GM18520 (cell line): ENCODE data around the gene VPS13A.
"Not testable (repeated sequence)": the region's sequence is repeated elsewhere in the genome, so short reads cannot be mapped to it uniquely, and the experiment has no call there.

Source experiments
- ATAC-seq: cut with Tn5 transposase; IDR thresholded peaks from one replicate; pipeline ENCODE4 v1.9.1; 2021; ENCODE audit not compliant: unreplicated experiment

VPS13A gene

GRCh38 chr9:77183581-77183980 is 6.2 kb downstream of the VPS13A start:
- ATAC-seq, result no peak

DNA sequence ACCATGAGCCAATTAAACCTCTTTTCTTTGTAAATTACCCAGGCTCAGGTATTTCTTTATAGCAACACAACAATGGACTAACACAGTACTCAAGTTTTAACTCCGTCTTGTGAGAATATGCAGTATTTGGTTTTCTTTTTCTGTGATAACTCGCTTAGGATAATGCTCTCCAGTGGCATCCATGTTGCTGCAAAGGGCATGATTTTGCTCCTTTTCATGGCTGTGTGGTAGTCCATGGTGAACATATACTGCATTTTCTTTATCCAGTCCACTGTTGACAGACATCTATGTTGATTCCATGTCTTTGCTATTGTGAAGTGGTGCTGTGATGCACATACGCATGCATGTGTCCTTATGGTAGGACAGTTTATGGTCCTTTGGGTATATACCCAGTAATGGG is 10.9 kb downstream of the VPS13A start:
- no peak for ATAC-seq

DNA sequence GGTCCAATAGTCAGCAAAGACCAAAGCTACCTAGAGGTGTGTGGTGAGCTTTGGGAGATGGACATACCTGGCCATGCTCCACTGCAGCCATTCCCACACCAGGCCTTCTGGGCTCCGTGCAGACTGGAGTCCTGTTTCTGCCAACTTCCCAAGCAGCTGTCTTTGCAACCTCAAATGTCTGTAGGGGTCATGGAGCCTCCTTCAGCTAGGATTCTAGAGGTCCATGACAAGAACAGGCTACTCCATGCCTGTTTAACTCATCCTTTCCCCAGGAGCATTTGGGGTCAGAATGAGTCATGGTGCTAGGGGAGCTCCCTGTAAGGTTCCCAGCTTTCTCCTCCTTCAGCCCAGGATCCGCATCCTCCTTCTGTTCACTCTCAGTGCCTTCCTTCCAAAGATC is 17.1 kb downstream of the VPS13A start:
- no peak for ATAC-seq

DNA sequence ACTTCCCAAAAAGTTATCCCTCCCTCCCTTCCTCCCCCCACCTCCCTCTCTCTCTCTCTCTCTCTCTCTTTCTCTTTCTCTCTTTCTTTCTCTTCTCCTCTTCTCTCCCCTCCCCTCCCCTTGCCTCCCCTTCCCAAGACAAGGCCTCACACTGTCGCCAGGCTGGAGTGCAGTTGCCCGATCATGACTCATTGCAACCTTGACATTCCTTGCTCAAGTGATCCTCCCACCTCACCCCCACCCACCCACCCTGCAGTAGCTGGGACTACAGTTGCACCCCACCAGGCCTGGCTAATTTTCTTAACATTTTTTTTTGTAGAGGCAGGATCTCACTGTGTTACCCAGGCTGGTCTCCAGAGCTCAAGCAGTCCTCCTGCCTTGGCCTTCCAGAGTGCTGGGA is 32.8 kb downstream of the VPS13A start:
- ATAC-seq, result no peak

DNA sequence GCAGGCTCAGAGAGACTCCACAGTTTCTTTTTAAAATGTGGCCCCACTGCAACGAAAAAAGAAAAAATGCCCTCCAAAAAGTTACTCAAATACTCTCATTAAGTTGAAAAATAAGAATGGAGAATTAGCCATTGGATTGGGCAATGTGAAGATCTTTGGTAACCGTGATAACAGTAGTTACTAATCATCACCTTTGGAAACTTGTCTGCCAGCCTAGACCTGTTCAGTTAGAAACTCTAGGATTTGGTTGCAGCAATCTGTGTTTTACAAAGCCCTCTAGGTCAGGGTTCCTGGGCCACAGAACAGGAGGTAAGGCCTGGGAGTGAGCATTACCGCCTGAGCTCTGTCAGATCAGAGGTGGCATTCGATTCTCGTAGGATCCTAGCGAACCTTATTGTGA is 34.2 kb downstream of the VPS13A start:
- no peak for ATAC-seq

- no peak for ATAC-seq
These were observed 35.5 kb downstream of the VPS13A start for GRCh38 chr9:77212801-77213200.

DNA sequence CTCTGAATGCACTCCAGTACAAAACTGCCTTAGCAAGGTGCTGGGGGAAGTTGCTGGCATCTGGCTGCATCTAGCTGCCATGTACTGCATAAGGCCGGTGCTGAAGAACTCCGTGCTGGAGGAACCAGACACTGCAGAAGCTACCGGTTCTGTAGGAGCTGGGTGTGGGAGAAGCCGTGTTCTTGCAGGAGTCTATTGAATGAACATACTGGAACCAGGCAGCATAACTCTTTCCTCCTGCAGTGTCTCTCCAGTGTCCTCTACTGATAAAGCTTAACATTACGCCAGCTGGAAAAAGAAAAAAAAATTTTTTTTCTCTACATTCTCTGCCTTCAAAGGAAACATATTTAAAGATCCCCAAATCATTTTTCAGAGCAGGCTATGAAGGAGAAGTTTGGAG is 38.5 kb downstream of the VPS13A start:
- ATAC-seq, result no peak

GRCh38 chr9:77218612-77219011 is 41.3 kb downstream of the VPS13A start:
- ATAC-seq, result no peak

- ATAC-seq, result no peak
These were observed 44.1 kb downstream of the VPS13A start for GRCh38 chr9:77221431-77221830.

DNA sequence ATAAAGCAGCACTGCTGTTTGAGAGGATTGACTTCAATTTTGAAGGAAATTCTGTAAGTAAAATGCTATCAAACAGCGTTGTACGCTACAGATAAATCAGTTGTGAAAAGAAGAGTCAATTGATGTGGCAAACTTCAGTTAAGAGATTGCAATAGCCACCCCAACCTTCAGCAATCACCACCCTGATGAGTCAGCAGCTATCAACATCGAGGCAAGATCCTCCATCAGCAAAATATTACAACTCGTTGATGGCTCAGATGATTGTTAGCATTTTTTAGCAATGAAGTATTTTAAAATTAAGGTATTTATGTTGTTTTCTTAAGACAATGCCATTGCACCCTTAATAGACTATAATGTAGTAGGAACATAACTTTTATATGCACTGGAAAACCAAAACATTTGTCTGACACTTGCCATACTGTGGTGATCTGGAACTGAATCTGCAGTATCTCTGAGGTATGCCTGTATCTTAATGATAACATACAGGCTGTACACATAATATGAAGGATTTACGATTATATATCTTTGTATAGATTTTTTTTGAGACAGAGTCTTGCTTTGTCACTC is 47.5 kb downstream of the VPS13A start:
- ATAC-seq, result no peak

DNA sequence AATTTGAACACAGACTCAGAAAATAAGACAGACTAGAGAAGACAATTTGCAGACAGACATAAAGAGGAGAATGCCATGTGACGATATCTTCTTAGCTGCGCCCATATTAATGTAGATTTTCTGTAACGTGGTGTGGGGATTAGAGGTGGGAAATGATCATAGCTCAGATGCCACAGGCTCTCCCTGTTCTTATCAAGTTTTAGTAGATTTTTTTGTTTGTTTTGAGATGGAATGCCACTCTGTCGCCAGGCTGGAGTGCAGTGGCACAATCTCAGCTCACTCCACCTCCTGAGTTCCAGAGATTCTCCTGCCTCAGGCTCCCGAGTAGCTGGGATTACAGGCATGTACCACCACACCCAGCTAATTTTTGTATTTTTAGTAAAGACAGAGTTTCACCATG is 59.4 kb downstream of the VPS13A start:
- no peak for ATAC-seq

DNA sequence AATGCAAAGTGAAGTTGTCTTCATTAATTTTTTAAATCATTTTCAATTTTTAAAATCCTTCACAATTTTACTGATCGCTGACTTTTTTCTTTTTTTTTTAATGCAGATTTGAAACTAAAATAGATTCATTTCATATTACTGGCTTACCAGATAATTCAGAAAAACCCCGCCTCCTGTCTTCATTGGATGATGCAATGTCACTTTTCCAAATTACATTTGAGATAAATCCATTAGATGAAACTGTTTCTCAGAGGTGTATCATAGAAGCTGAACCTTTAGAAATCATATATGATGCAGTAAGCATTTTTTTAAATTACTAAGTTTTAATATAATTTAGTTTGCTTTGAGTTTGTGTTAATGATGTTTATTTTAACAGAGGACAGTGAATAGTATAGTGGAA is 60.6 kb downstream of the VPS13A start:
- no peak for ATAC-seq

DNA sequence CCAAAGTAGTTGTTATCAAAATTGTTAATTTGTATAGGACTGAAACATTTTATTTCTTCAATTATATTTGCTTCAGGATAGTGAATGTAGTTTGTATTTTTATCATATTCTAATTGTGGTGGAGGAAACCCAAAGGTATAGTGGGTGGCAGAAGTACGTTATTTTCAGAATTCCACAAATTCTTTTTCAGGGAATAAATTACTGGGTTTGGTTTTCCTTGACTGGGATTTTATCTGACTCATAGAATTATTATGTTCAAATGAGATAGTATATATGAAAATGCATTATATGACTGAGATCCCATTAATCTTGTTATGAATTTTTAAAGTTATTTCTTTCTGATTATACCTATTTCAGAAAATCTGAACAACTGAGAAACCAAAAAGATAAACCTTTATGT is 73.7 kb downstream of the VPS13A start:
- no peak for ATAC-seq

- ATAC-seq, result no peak
These were observed 79.9 kb downstream of the VPS13A start for GRCh38 chr9:77257275-77257674.

DNA sequence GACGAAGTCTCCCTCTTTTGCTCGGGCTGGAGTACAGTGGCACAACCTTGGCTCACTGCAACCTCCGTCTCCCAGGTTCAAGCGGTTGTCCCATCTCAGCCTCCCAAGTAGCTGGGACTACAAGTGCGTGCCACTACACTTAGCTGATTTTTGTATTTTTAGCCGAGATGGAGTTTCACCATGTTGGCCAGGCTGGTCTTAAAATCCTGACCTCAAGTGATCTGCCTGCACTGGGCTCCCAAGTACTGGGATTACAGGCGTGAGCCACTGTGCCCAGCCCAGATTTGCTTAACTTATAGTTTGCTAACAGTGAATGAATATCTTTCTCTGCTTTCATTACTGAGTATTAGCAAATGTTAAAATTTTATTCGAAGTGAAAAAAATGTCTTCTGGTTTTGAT is 84.3 kb downstream of the VPS13A start:
- no peak for ATAC-seq

DNA sequence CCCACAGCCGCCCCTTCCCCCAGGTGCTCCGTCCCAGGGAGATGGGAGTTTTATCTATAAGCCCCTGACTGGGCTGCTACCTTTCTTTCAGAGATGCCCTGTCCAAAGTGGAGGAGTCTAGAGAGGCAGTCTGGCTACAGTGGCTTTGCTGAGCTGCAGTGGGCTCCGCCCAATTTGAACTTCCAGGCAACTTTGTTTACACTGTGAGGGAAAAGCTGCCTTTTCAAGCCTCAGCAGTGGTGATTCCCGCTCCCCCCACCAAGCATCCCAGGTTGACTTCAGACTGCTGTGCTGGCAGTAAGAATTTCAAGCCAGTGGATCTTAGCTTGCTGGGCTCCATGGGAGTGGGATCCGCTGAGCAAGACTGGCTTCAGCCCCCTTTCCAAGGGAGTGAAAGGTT is 90.4 kb downstream of the VPS13A start:
- ATAC-seq, result not testable (repeated sequence)

DNA sequence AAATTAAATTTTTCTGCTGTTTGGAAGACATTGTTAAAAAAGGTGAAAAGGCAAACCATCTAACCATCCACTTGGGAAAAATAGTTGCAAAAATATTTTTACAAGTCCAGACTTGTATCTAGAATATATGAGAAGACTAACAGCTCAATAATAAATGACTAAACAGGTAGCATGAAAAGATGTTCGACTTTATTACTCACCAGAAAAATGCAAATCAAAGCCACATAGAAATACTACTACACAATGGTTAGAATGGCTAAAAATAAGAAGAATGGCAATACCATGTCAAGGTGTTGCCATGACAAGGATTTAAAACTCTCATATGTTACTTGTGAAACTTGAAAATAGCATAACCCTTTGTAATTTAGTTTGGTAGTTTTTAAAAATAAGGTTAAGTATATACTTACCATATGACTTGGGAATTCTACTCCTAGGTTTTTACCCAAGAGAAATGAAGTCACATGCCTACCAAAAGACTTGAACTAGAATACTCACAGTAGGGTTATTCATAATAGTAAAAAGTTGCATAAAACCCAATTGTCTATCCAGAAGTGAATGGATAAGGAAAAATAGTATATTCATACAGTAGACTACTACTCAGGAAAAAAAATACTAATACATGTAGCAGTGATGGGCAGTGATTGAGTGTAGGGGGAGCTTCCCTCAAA is 93.8 kb downstream of the VPS13A start:
- peak; percentile 76 for ATAC-seq

GRCh38 chr9:77276799-77277198 is 99.5 kb downstream of the VPS13A start:
- ATAC-seq, result no peak

DNA sequence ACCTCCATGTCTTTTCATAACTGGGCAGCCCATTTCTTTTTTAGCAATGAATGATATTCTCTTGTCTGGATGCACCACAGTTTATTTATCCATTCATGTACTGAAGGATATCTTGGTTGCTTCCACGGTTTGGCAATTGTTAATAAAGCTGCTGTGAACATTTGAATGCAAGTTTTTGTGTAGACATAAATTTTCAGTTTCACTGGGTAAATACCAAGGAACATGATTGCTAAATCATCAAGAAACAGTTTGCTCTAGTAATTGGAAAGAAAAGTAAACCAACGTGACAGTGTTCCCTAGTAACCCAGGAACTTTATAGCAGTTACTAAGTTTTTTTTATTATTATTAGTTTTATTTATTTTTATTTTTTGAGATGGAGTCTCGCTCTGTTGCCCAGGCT is 100.4 kb downstream of the VPS13A start:
- ATAC-seq, result no peak

DNA sequence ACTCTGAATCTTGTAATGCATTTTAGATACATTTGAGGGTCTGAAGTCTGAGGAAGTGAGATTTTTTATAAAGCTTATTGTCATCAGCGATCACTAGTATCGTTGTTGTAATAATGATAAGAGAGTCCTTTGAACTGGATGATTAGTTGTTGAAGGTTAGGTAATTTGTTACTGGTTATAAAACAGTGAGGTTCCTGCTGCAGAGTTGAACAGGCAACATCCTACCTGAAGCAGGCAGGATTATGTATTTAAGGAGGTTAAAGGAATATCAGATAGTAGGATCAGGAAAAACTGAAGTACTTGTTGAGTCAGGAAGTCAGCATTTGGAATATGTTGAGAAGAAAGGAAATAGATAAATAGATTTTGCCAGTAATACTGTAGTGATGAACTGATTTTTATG is 106.7 kb downstream of the VPS13A start:
- no peak for ATAC-seq

GRCh38 chr9:77284616-77285015 is 107.3 kb downstream of the VPS13A start:
- no peak for ATAC-seq

- no peak for ATAC-seq
These were observed 113.0 kb downstream of the VPS13A start for GRCh38 chr9:77290373-77290772.

- ATAC-seq, result no peak
These were observed 114.4 kb downstream of the VPS13A start for GRCh38 chr9:77291714-77292113.
